Vagina (tissue), 2 donors: Measurements from ENCODE around the gene DTYMK. TPM values are rescaled to one million over a fixed set of nuclear protein-coding genes. Genes with fewer than 3 reads are reported as not detected.

Experiments used
- DNase-seq, 2 donors: peaks; one replicate each; pipeline ENCODE4 v3.0.0-alpha.2; 2017; ENCODE audit errors: extremely low spot score in 2 of 2
- H3K27ac ChIP-seq: fragments of 200-600 bp; sonication (generic); one replicate; pipeline ENCODE4 v1.5.1; 2019
- H3K27me3 ChIP-seq: fragments of 200-600 bp; sonication (generic); one replicate; pipeline ENCODE4 v1.5.1; 2019
- H3K36me3 ChIP-seq, 2 donors: fragments of 200-600 bp; sonication (generic); one replicate each; pipeline ENCODE4 v1.5.1; 2017 to 2019
- H3K4me1 ChIP-seq: fragments of 200-600 bp; sonication (generic); one replicate; pipeline ENCODE4 v1.5.1; 2019
- H3K4me3 ChIP-seq, 2 donors: fragments of 200-600 bp; sonication (generic); 1 replicate in 1 of 2; 2 replicates in 1 of 2; pipeline ENCODE4 v1.5.1; 2016 to 2019
- H3K9me3 ChIP-seq: fragments of 200-600 bp; sonication (generic); one replicate; pipeline ENCODE4 v1.5.1; 2019
- POLR2A ChIP-seq, 2 donors: fragments of 450-650 bp; IDR thresholded peaks; one replicate each; pipeline ENCODE4 v1.6.1; 2017; ENCODE audit warnings: antibody characterized with exemption in 2 of 2, mild to moderate bottlenecking in 2 of 2, moderate library complexity in 2 of 2
- POLR2AphosphoS5 ChIP-seq, 2 donors: sonication (generic); formaldehyde crosslinking; IDR thresholded peaks; one replicate each; pipeline ENCODE4 v1.9.0; 2017; ENCODE audit warnings: antibody characterized with exemption in 2 of 2, mild to moderate bottlenecking in 2 of 2, low read depth in 1 of 2; ENCODE audit not compliant: insufficient read depth in 1 of 2
- intact Hi-C: fragments of 100-400 bp; cut with DNase I; formaldehyde crosslinking; loops from one replicate; pipeline ENCODE4 v1.15.1; 2023
- total RNA-seq: library from RNA; depleted of rRNA; stranded (reverse); fragments of >200 nt; gene quantifications from one replicate; pipeline ENCODE4 v1.2.3, GENCODE V29; 2016
- TF ChIP-seq, protein P1 (sequence below), 3 experiments: fragments of 450-650 bp in 2 of 3; fragments of 200-600 bp in 1 of 3; sonication (generic) in 1 of 3; IDR thresholded peaks; one replicate each; pipeline ENCODE4 v1.5.1; 2017 to 2019; ENCODE audit warnings: antibody characterized with exemption in 3 of 3, mild to moderate bottlenecking in 2 of 3, moderate library complexity in 2 of 3

DTYMK gene
- total RNA-seq, 1 donor from 2014 or later = 14.7 TPM

DNA sequence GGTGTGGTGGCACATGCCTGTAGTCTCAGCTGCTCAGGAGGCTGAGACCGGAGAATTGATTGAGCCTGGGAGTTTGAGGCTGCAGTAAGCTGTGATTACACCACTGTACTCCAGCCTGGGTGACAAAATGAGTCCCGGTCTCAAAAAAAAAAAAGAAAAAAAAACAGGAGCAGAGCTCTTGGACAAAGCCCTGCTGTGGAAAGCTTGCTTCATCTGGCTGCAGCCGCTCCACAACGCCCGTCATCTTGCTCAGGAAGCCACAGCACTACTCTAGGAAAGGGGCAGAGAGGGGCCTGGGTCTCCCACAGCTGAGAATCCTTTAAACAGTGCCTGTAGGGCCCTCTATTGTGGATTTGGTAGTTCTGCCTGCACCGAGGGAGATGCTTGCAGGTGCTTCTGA, 38.2 kb downstream of the DTYMK start:
- no peak for DNase-seq
- Histone ChIP-seq H3K27me3 (no peaks in the 10 kb centered on the region), H3K36me3 (peaks cover 0 to 28% of the 10 kb centered on the region in 2 donors), H3K4me1 (no peaks in the 10 kb centered on the region), H3K9me3 (no peaks in the 10 kb centered on the region), H3K27ac (no peak overlapping the region), H3K4me3 (no peak overlapping the region)
- intact Hi-C loops = no loop called here
- TF ChIP-seq POLR2AphosphoS5 (IDR thresholded peaks at IDR 0.05; ENCODE audit: insufficient read depth in 1 of 2, low read depth in 1 of 2) = no peak
- TF ChIP-seq POLR2A (IDR thresholded peaks at IDR 0.05) = no peak
- TF ChIP-seq, protein P1, sequence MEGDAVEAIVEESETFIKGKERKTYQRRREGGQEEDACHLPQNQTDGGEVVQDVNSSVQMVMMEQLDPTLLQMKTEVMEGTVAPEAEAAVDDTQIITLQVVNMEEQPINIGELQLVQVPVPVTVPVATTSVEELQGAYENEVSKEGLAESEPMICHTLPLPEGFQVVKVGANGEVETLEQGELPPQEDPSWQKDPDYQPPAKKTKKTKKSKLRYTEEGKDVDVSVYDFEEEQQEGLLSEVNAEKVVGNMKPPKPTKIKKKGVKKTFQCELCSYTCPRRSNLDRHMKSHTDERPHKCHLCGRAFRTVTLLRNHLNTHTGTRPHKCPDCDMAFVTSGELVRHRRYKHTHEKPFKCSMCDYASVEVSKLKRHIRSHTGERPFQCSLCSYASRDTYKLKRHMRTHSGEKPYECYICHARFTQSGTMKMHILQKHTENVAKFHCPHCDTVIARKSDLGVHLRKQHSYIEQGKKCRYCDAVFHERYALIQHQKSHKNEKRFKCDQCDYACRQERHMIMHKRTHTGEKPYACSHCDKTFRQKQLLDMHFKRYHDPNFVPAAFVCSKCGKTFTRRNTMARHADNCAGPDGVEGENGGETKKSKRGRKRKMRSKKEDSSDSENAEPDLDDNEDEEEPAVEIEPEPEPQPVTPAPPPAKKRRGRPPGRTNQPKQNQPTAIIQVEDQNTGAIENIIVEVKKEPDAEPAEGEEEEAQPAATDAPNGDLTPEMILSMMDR (IDR thresholded peaks at IDR 0.05) = no peak

DNA sequence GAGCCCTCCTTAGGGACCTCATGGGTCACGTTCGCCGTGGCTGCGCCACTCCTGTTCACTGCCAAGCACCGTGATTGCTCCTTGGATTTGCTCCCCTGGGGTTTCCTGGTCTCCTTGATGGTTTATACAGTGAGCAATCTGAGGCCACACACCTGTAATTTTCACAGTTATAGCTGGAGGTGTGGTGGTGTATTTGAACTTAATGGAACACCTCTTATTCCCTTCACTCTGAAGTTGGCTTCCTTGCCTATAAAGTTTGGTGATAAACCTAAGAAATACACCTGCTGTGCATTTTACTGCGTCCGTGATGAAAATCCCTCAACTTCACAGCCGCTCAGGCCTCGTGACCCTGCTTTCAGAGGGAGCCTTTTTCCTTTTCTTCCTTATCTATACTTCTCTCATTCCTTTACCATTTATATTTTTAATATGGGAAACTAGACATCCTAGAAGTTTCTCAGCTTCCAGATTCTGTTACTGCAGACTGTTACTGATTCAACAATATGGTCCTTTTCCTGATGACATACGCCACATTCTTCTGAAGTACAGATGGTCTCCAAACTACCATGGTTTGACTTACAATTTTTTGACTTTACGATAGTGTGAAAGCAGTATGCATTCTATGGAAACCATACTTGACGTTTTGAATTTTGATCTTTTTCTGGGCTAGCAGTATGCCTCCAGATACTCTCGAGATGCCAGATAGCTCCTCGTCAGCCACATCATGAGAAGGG, 40.5 kb downstream of the DTYMK start:
- TF ChIP-seq POLR2A (IDR thresholded peaks at IDR 0.05) = no peak
- no peak for TF ChIP-seq POLR2AphosphoS5 (IDR thresholded peaks at IDR 0.05; ENCODE audit: insufficient read depth in 1 of 2, low read depth in 1 of 2)
- Histone ChIP-seq H3K27ac (no peak overlapping the region), H3K9me3 (no peaks in the 10 kb centered on the region), H3K27me3 (no peaks in the 10 kb centered on the region), H3K4me1 (peaks cover 7% of the 10 kb centered on the region), H3K4me3 (no peak overlapping the region), H3K36me3 (peaks cover 0 to 4% of the 10 kb centered on the region in 2 donors)
- DNase-seq = no peak
- intact Hi-C loops = no loop called here

DNA sequence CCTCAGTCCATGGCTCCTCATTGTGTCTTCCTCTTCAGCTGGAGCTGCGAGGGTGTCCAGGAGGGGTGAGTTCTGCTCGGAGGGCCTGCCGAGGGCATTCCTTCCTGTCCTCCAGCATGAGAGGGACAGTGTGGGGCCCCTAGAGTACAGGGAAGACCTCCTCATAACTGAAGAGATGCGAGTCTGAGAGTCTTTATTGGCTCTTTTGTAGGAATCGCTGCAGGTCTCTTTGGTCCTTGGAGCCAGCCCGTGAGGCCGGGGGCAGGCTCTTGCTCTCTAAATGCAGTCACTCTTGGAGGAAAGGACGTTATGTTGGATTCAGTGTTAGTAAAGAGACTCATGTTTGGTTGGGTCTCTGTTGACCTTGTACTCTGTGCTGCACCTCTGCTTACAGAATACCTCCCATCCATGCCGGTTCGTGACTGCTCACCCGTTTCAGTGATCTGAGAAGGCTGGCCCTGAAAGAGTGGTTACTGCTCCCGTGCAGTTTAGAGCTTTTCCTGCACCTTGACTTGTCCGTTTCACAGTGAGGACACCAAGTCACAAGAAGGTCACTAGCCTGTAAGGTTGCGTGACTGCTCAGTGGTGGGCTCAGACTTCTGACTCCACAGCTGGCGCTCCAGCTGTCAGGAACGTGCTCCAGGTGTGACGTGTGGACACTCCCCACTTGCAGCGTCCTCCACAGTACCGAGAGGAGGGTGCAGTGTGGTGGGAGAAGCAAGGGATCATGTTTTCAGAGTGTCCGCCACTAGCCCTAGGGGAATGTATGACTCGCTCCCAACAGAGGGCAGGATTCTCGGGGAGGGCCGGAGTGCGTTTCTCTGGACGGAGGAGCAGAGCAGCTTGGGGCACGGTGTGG, 41.3 kb downstream of the DTYMK start:
- Histone ChIP-seq H3K27ac (no peak overlapping the region), H3K27me3 (no peaks in the 10 kb centered on the region), H3K4me3 (no peak overlapping the region), H3K36me3 (no peaks in the 10 kb centered on the region), H3K9me3 (no peaks in the 10 kb centered on the region), H3K4me1 (peaks cover 14% of the 10 kb centered on the region)
- intact Hi-C loops = no loop called here
- TF ChIP-seq POLR2AphosphoS5 (IDR thresholded peaks at IDR 0.05; ENCODE audit: insufficient read depth in 1 of 2, low read depth in 1 of 2) (no peak), POLR2A (IDR thresholded peaks at IDR 0.05) (no peak)
- TF ChIP-seq, protein P1 (IDR thresholded peaks at IDR 0.05) = no peak
- no peak for DNase-seq

DNA sequence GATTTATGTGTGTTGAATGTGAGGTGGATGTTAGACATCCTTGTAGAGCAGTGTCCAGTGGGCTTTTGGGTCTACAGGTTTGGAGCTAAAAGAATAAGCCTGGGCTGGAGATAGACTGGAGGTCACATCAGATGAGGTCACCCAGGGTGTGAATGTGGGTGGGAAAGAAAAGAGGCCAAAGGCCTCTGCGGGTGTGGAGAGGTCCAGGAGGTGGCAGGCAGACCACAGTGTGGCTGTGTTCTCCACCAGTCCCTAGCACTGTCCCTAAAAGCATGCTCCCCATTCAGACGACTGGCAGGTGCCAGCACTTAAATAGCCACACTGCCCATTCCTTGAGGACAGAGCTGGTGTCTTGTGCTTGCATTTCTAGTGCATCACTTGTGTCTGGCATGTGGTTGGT, 45.0 kb downstream of the DTYMK start:
- Histone ChIP-seq H3K36me3 (no peaks in the 10 kb centered on the region), H3K4me1 (peaks cover 37% of the 10 kb centered on the region), H3K9me3 (no peaks in the 10 kb centered on the region), H3K27ac (no peak overlapping the region), H3K27me3 (no peaks in the 10 kb centered on the region), H3K4me3 (no peak overlapping the region)
- TF ChIP-seq POLR2A (IDR thresholded peaks at IDR 0.05) = no peak
- TF ChIP-seq, protein P1 (IDR thresholded peaks at IDR 0.05) = no peak
- TF ChIP-seq POLR2AphosphoS5 (IDR thresholded peaks at IDR 0.05; ENCODE audit: insufficient read depth in 1 of 2, low read depth in 1 of 2) = no peak
- DNase-seq = no peak
- intact Hi-C loops = no loop called here

DNA sequence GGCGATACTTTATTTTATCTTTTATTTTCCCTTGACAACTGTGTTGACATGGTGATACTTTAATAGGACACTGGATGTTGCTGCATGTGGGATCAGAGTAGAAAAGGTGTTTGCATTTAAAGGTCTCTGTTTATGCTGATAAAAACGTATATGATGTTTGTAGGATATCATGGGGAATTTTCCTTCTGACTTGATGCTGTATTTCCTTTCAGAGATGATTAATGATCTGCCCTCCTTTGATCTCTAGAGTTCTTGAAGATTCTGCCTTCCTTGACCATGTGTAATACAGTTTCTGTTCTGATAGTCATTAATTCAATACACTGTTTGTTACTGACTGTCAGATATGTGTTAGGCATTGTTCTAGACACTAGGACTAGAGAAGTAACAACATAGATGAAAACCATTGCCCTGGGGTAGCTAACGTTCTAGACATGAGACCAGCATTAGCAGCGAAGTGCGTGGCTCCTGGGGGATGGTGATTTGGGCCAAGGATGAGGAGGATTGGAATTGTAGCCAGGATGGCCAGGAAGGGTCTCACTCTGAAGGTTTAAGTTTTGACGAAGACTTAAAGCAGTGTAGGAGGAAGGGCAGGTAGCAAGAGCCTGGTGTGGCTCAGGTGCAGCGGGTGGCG, 46.3 kb downstream of the DTYMK start:
- no peak for DNase-seq
- Histone ChIP-seq H3K4me3 (no peak overlapping the region), H3K9me3 (no peaks in the 10 kb centered on the region), H3K27ac (no peak overlapping the region), H3K27me3 (no peaks in the 10 kb centered on the region), H3K36me3 (no peaks in the 10 kb centered on the region), H3K4me1 (peaks cover 47% of the 10 kb centered on the region)
- TF ChIP-seq POLR2AphosphoS5 (IDR thresholded peaks at IDR 0.05; ENCODE audit: insufficient read depth in 1 of 2, low read depth in 1 of 2) (no peak), POLR2A (IDR thresholded peaks at IDR 0.05) (no peak)
- TF ChIP-seq, protein P1 (IDR thresholded peaks at IDR 0.05) = no peak
- intact Hi-C loops = no loop called here
